Measurements from ENCODE around the gene ZNF311.
A peak's percentile ranks its signal among the peaks of the same experiment; 100 is the strongest.
"Not testable (repeated sequence)": the region's sequence is repeated elsewhere in the genome, so short reads cannot be mapped to it uniquely, and the experiment has no call there.

Gene ZNF311

GRCh38 chr6:28981833-28982475, 23.2 kb downstream of the ZNF311 start:
- peak overlapping the region; percentile 92 to 94 for H3K4me3 ChIP-seq (ENCODE audit: low read depth in 1 of 2, low read length in 2 of 2)
- H3K36me3 ChIP-seq (ENCODE audit: control insufficient read depth in 1 of 2, insufficient read depth in 2 of 2, low read length in 2 of 2) = no peaks in the 10 kb centered on the region
- H3K9me3 ChIP-seq (ENCODE audit: control insufficient read depth in 1 of 2, low read length in 2 of 2) = no peaks in the 10 kb centered on the region
- H3K27me3 ChIP-seq (ENCODE audit: low read depth, low read length) = no peaks in the 10 kb centered on the region
- H3K4me1 ChIP-seq (ENCODE audit: control insufficient read depth in 1 of 2, insufficient read depth in 2 of 2, low read length in 2 of 2) = peaks cover 0 to 5% of the 10 kb centered on the region in 2 donors
- peak overlapping the region; percentile 78 for H3K27ac ChIP-seq (ENCODE audit: low read length)

GRCh38 chr6:28981431-28981832, 23.7 kb downstream of the ZNF311 start:
- H3K4me1 ChIP-seq (ENCODE audit: control insufficient read depth in 1 of 2, insufficient read depth in 2 of 2, low read length in 2 of 2) = peaks cover 0 to 5% of the 10 kb centered on the region in 2 donors
- peak overlapping the region; percentile 78 for H3K27ac ChIP-seq (ENCODE audit: low read length)
- peak overlapping the region; percentile 92 to 94 for H3K4me3 ChIP-seq (ENCODE audit: low read depth in 1 of 2, low read length in 2 of 2)
- no peaks in the 10 kb centered on the region for H3K36me3 ChIP-seq (ENCODE audit: control insufficient read depth in 1 of 2, insufficient read depth in 2 of 2, low read length in 2 of 2)
- H3K27me3 ChIP-seq (ENCODE audit: low read depth, low read length) = no peaks in the 10 kb centered on the region
- H3K9me3 ChIP-seq (ENCODE audit: control insufficient read depth in 1 of 2, low read length in 2 of 2) = no peaks in the 10 kb centered on the region

- no peaks in the 10 kb centered on the region for H3K36me3 ChIP-seq (ENCODE audit: control insufficient read depth in 1 of 2, insufficient read depth in 2 of 2, low read length in 2 of 2)
- peak overlapping the region; percentile 92 to 94 for H3K4me3 ChIP-seq (ENCODE audit: low read depth in 1 of 2, low read length in 2 of 2)
- H3K4me1 ChIP-seq (ENCODE audit: control insufficient read depth in 1 of 2, insufficient read depth in 2 of 2, low read length in 2 of 2) = peaks cover 0 to 5% of the 10 kb centered on the region in 2 donors
- H3K27ac ChIP-seq (ENCODE audit: low read length) = peak overlapping the region; percentile 78
- no peaks in the 10 kb centered on the region for H3K27me3 ChIP-seq (ENCODE audit: low read depth, low read length)
- no peaks in the 10 kb centered on the region for H3K9me3 ChIP-seq (ENCODE audit: control insufficient read depth in 1 of 2, low read length in 2 of 2)
Observed at GRCh38 chr6:28980852-28981430, 24.2 kb downstream of the ZNF311 start.

- Histone ChIP-seq H3K4me3 (ENCODE audit: low read depth in 1 of 2, low read length in 2 of 2) (peak overlapping the region; percentile 92 to 94), H3K36me3 (ENCODE audit: control insufficient read depth in 1 of 2, insufficient read depth in 2 of 2, low read length in 2 of 2) (no peaks in the 10 kb centered on the region), H3K4me1 (ENCODE audit: control insufficient read depth in 1 of 2, insufficient read depth in 2 of 2, low read length in 2 of 2) (peaks cover 0 to 5% of the 10 kb centered on the region in 2 donors), H3K27ac (ENCODE audit: low read length) (peak overlapping the region; percentile 78), H3K9me3 (ENCODE audit: control insufficient read depth in 1 of 2, low read length in 2 of 2) (no peaks in the 10 kb centered on the region), H3K27me3 (ENCODE audit: low read depth, low read length) (no peaks in the 10 kb centered on the region)
Observed at GRCh38 chr6:28980137-28980851, 24.8 kb downstream of the ZNF311 start.

- no peaks in the 10 kb centered on the region for H3K27me3 ChIP-seq (ENCODE audit: low read depth, low read length)
- H3K4me3 ChIP-seq (ENCODE audit: low read depth in 1 of 2, low read length in 2 of 2) = no peak overlapping the region
- peaks cover 0 to 5% of the 10 kb centered on the region in 2 donors for H3K4me1 ChIP-seq (ENCODE audit: control insufficient read depth in 1 of 2, insufficient read depth in 2 of 2, low read length in 2 of 2)
- no peaks in the 10 kb centered on the region for H3K9me3 ChIP-seq (ENCODE audit: control insufficient read depth in 1 of 2, low read length in 2 of 2)
- H3K36me3 ChIP-seq (ENCODE audit: control insufficient read depth in 1 of 2, insufficient read depth in 2 of 2, low read length in 2 of 2) = no peaks in the 10 kb centered on the region
- no peak overlapping the region for H3K27ac ChIP-seq (ENCODE audit: low read length)
Observed at GRCh38 chr6:28979679-28980078, 25.4 kb downstream of the ZNF311 start.

- no peaks in the 10 kb centered on the region for H3K27me3 ChIP-seq (ENCODE audit: low read depth, low read length)
- no peak overlapping the region for H3K27ac ChIP-seq (ENCODE audit: low read length)
- peaks cover 0 to 5% of the 10 kb centered on the region in 2 donors for H3K4me1 ChIP-seq (ENCODE audit: control insufficient read depth in 1 of 2, insufficient read depth in 2 of 2, low read length in 2 of 2)
- H3K9me3 ChIP-seq (ENCODE audit: control insufficient read depth in 1 of 2, low read length in 2 of 2) = no peaks in the 10 kb centered on the region
- H3K4me3 ChIP-seq (ENCODE audit: low read depth in 1 of 2, low read length in 2 of 2) = no peak overlapping the region
- no peaks in the 10 kb centered on the region for H3K36me3 ChIP-seq (ENCODE audit: control insufficient read depth in 1 of 2, insufficient read depth in 2 of 2, low read length in 2 of 2)
Observed at GRCh38 chr6:28978959-28979561, 26.1 kb downstream of the ZNF311 start.

- Histone ChIP-seq H3K9me3 (ENCODE audit: control insufficient read depth in 1 of 2, low read length in 2 of 2) (no peaks in the 10 kb centered on the region), H3K36me3 (ENCODE audit: control insufficient read depth in 1 of 2, insufficient read depth in 2 of 2, low read length in 2 of 2) (no peaks in the 10 kb centered on the region), H3K27me3 (ENCODE audit: low read depth, low read length) (no peaks in the 10 kb centered on the region), H3K4me1 (ENCODE audit: control insufficient read depth in 1 of 2, insufficient read depth in 2 of 2, low read length in 2 of 2) (peaks cover 0 to 5% of the 10 kb centered on the region in 2 donors), H3K4me3 (ENCODE audit: low read depth in 1 of 2, low read length in 2 of 2) (no peak overlapping the region), H3K27ac (ENCODE audit: low read length) (no peak overlapping the region)
Observed at GRCh38 chr6:28978133-28978491, 27.0 kb downstream of the ZNF311 start.

- Histone ChIP-seq H3K27ac (ENCODE audit: low read length) (no peak overlapping the region), H3K27me3 (ENCODE audit: low read depth, low read length) (no peaks in the 10 kb centered on the region), H3K4me3 (ENCODE audit: low read depth in 1 of 2, low read length in 2 of 2) (peak overlapping the region in 1 of 2 donors; percentile 53), H3K9me3 (ENCODE audit: control insufficient read depth in 1 of 2, low read length in 2 of 2) (no peaks in the 10 kb centered on the region), H3K36me3 (ENCODE audit: control insufficient read depth in 1 of 2, insufficient read depth in 2 of 2, low read length in 2 of 2) (no peaks in the 10 kb centered on the region), H3K4me1 (ENCODE audit: control insufficient read depth in 1 of 2, insufficient read depth in 2 of 2, low read length in 2 of 2) (peaks cover 0 to 5% of the 10 kb centered on the region in 2 donors)
Observed at GRCh38 chr6:28977341-28978132, 27.6 kb downstream of the ZNF311 start.

GRCh38 chr6:28976677-28977076, 28.4 kb downstream of the ZNF311 start:
- no peaks in the 10 kb centered on the region for H3K36me3 ChIP-seq (ENCODE audit: control insufficient read depth in 1 of 2, insufficient read depth in 2 of 2, low read length in 2 of 2)
- H3K27ac ChIP-seq (ENCODE audit: low read length) = no peak overlapping the region
- H3K4me3 ChIP-seq (ENCODE audit: low read depth in 1 of 2, low read length in 2 of 2) = no peak overlapping the region
- H3K9me3 ChIP-seq (ENCODE audit: control insufficient read depth in 1 of 2, low read length in 2 of 2) = no peaks in the 10 kb centered on the region
- H3K4me1 ChIP-seq (ENCODE audit: control insufficient read depth in 1 of 2, insufficient read depth in 2 of 2, low read length in 2 of 2) = peaks cover 0 to 5% of the 10 kb centered on the region in 2 donors
- no peaks in the 10 kb centered on the region for H3K27me3 ChIP-seq (ENCODE audit: low read depth, low read length)

GRCh38 chr6:28974505-28974904, 30.6 kb downstream of the ZNF311 start:
- no peaks in the 10 kb centered on the region for H3K9me3 ChIP-seq (ENCODE audit: control insufficient read depth in 1 of 2, low read length in 2 of 2)
- no peak overlapping the region for H3K4me3 ChIP-seq (ENCODE audit: low read depth in 1 of 2, low read length in 2 of 2)
- no peaks in the 10 kb centered on the region for H3K27me3 ChIP-seq (ENCODE audit: low read depth, low read length)
- H3K4me1 ChIP-seq (ENCODE audit: control insufficient read depth in 1 of 2, insufficient read depth in 2 of 2, low read length in 2 of 2) = peaks cover 0 to 5% of the 10 kb centered on the region in 2 donors
- H3K36me3 ChIP-seq (ENCODE audit: control insufficient read depth in 1 of 2, insufficient read depth in 2 of 2, low read length in 2 of 2) = no peaks in the 10 kb centered on the region
- no peak overlapping the region for H3K27ac ChIP-seq (ENCODE audit: low read length)

- not testable (repeated sequence) for H3K4me1 ChIP-seq (ENCODE audit: control insufficient read depth in 1 of 2, insufficient read depth in 2 of 2, low read length in 2 of 2); H3K27me3 ChIP-seq (ENCODE audit: low read depth, low read length); H3K27ac ChIP-seq (ENCODE audit: low read length); H3K36me3 ChIP-seq (ENCODE audit: control insufficient read depth in 1 of 2, insufficient read depth in 2 of 2, low read length in 2 of 2); H3K4me3 ChIP-seq (ENCODE audit: low read depth in 1 of 2, low read length in 2 of 2)
- peaks cover 0 to 11% of the 10 kb centered on the region in 2 donors for H3K9me3 ChIP-seq (ENCODE audit: control insufficient read depth in 1 of 2, low read length in 2 of 2)
Observed at GRCh38 chr6:28970056-28970455, 35.1 kb downstream of the ZNF311 start.
